HG03025 (cell line): Measurements from ENCODE around the gene USP12.

ENCODE experiments used
- ATAC-seq: cut with Tn5 transposase; IDR thresholded peaks from one replicate; pipeline ENCODE4 v1.9.1; 2021; ENCODE audit warnings: mild to moderate bottlenecking, moderate library complexity; ENCODE audit not compliant: unreplicated experiment, low FRiP score

Gene USP12

DNA sequence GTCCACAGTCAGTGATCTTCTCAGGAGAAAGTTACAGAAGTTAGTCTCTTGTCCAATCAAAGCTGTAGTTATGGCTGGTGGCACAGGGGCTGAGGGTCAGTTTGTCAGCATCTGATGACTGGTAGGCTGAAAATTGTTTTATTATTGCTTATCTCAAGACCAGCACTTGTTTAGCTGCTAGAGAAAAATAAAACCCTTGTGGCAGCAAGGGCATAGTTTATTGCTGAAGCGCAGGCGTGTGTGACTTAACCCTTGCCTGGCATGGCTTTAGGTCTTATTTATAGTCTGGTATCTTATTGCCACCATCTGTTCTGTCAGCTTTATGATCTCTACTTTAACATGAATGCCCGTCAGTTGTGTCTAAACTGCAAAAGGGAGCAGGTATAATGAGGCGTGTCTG is 154.7 kb downstream of the USP12 start:
- no peak for ATAC-seq
